SK-N-DZ (cell line): ENCODE measurements around the gene GPT2.
"Not testable (repeated sequence)": the region's sequence is repeated elsewhere in the genome, so short reads cannot be mapped to it uniquely, and the experiment has no call there.

Experiments
- DNase-seq: peaks from one replicate; pipeline ENCODE4 v3.0.0-alpha.2; 2015; ENCODE audit warnings: low spot score

GPT2 gene

DNA sequence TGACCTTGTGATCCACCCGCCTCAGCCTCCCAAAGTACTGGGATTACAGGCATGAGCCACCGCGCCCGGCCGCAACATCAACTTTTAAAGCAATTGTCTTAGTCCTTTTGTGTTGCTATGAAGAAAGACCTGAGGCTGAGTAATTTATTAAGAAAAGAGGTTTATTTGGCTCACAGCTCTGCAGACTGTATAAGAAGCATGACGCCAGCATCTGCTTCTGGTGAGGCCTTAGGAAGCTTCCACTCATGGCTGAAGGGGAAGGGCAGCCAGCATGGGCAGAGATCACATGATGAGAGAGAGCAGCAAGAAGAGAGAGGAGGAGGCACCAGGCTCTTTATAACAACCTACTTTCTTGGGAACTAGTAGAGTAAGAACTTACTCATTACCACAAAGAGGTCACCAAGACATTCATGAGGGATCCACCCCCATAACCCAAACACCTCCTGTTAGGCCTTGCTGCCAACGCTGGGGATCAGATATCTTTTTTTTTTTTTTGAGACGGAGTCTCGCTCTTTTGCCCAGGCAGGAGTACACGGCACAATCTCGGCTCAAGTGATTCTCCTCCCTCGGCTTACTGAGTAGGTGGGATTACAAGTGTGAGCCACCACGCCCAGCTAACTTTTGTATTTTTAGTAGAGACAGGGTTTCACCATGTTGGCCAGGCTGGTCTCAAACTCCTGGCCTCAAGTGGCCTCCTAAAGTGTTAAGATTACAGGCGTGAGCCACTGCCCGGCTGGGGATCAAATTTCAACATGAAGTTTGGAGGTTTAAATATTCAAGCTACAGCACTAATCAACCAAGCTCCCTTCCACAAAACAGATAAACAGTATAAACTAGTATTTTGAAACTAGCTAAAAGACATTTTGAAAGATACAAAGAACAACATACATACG is 21.4 kb upstream of the GPT2 start:
- DNase-seq, result no peak

DNA sequence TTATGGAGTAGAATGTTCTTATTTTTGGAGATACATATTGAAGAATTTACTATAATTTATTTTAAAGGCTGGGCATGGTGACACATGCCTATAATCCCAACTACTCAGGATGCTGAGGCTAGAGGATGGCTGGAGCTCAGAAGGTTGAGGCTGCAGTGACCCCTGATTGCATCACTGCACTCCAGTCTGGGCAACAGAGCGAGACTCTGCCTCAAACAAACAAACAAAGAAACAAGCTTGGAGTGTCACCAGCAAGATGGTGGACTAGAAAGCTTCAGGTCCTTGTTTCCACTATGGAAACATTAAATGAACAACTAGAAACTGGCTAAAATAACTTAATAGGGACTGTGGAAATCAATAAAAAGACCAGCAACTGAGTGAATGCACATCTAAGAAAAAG is 17.9 kb upstream of the GPT2 start:
- no peak for DNase-seq

DNA sequence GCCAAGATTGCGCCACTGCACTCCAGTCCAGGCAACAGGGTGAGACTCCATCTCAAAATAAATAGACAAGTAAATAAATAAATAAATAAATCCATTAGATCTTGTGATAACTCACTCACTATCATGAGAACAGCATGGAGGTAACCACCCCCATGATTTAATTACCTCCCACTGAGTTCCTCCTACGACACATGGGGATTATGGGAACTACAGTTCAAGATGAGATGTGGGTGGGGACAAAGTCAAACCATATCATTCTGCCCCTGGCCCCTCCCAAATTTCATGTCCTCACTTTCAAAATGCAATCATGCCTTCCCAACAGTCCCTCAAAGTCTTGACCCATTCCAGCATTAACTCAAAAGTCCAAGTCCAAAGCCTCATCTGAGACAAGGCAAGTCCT is 16.7 kb upstream of the GPT2 start:
- not testable (repeated sequence) for DNase-seq

DNA sequence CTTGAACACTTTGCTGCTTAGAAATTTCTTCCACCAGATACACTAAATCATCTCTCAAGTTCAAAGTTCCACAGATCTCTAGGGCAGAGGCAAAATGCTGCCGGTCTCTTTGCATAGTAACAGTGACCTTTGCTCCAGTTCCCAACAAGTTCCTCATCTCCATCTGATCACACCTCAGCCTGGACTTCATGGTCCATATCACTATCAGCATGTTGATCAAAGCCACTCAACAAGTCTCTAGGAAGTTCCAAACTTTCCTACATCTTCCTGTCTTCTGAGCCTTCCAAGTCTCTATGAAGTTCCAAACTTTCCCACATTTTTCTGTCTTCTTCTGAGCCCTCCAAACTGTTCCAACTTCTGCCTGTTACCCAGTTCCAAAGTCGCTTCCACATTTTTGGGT is 15.3 kb upstream of the GPT2 start:
- DNase-seq, result not testable (repeated sequence)

DNA sequence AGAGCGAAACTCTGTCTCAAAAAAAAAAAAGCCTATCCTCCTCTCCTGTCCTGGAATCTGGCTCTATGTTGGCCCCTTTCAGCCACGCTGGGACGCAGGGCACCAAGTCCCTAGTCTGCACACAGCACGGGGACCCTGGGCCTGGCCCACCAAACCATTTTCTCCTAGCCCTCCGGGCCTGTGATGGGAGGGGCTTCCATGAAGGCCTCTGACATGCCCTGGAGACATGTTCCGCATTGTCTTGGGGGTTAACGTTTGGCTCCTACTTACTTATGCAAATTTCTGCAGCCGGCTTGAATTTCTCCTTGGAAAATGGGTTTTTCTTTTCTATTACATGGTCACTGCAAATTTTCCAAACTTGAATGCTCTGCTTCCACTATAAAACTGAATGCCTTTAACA is 12.6 kb upstream of the GPT2 start:
- no peak for DNase-seq

DNA sequence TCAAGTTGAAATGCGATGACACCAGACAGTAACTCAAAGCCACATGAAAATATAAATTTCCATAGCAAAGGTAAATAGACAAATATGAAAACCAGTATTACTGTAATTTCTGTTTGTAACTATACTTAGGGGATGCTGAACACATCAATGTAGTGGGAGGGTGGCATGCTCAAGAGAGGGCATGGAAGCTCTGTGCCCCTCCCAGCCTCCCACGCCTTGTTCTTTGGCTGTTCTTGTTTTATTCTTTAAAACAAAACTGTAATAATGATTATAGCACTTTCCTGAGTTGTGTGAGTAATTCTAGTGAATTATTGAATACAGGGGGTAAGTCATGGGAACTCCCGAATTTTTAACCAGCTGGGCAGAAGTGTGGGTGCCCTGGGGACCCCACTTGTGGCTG is 11.0 kb upstream of the GPT2 start:
- DNase-seq, result no peak

DNA sequence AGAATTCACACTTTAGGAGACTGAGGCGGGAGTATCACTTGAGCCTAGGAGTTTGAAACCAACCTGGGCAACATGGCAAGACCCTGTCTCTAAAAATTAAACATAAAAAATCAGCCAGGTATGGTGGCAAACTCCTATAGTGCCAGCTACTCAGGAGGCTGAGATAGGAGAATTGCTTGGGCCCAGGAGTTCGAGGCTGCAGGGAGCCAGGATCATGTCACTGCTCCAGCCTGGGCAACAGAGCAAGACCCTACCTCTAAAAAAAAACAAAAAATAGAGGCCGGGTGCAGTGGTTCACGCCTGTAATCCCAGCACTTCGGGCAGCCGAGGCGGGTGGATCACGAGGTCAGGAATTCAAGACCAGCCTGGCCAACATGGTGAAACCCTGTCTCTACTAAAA is 8.9 kb upstream of the GPT2 start:
- DNase-seq, result no peak

DNA sequence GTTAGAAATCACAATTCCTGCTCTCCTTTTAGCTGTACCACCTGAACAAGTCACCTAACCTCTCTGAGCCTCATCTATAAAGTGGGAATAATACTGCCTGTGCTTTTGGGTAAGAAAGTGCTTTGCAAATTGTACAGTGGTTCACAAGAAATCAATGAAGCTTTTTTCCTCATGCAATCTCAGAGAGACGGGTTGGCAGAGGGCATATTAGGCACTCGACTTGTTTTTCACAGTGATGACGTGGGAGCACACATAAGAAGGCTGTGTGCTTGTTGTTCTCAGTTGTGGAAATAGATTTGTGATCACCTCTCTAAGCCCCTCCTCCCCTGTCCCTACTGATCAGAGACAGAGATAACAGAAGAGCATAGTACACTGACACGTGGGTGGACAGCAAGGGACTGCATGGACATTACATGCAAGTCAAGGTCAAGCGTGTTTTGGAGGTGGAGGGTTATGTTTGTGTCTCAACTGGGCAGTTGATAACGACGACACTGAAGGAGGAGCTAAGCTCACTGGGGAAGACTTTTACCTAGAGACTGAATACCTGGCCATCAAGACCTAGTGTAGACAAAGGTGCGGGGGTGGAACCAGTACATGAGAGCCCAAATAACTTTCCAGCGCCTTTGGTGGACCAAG is 1.7 kb upstream of the GPT2 start:
- DNase-seq, result no peak

DNA sequence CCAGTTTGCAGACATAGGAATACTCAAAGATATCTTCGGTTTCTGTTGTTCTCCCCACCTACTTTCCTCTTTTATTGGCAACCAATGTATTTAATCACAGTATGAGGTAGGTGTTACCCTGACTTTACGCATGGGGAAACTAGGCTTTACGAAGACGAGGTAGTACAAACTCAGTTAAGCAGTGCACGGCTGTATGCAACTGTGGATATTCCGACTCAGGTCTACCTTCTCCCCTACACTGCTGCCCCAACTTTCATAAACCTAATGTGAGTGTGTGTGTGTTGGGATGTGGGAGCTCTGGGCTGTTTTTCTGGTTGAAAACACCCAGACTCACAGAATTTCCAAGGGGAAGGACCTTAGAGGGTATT is 1.2 kb upstream of the GPT2 start:
- no peak for DNase-seq

DNA sequence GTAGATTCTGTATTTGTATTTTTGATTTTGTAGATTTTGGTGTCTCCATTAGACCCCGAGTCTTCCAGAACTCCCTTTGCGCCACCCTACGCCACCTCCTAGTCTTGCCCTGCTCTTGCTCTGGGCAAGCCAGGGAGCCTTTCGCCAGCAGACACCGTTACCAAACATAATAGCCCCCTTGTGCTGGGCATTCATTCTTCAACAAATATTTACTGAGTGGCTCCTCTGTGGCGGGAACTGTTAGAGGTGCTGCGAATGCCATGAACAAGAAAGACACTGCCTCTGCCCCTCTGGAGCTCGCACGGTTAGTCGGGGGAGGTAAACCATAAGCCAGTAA is 841 bp upstream of the GPT2 start:
- no peak for DNase-seq

DNA sequence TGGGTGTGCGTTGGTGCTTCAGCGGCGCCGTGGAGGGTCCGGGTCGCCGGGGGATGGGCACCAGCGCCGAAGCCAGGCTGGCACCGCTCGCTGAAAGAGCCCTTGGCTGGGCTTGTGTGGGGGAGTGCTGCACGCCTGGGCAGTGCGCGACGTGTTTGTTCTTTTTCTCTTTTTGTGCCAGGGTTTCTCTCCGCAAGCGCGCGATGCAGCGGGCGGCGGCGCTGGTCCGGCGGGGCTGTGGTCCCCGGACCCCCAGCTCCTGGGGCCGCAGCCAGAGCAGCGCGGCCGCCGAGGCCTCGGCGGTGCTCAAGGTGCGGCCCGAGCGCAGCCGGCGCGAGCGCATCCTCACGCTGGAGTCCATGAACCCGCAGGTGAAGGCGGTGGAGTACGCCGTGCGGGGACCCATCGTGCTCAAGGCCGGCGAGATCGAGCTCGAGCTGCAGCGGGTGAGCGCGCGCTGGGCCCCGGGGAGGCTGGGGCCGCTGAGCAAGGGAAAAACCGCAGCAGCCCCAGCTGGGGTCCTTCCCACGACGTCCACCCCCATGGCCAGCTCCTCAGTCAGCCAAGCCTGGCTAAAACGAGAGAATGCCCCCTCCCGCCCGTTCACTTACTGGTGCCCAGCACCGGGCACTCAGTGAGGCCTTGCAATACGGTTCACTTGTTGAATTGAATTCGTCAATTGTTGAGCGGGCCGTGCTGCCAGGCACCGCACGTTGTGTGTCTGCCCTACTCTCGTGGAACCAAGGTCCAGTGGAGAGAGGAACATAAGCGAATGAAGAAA is 541 bp downstream of the GPT2 start:
- DNase-seq, result no peak

DNA sequence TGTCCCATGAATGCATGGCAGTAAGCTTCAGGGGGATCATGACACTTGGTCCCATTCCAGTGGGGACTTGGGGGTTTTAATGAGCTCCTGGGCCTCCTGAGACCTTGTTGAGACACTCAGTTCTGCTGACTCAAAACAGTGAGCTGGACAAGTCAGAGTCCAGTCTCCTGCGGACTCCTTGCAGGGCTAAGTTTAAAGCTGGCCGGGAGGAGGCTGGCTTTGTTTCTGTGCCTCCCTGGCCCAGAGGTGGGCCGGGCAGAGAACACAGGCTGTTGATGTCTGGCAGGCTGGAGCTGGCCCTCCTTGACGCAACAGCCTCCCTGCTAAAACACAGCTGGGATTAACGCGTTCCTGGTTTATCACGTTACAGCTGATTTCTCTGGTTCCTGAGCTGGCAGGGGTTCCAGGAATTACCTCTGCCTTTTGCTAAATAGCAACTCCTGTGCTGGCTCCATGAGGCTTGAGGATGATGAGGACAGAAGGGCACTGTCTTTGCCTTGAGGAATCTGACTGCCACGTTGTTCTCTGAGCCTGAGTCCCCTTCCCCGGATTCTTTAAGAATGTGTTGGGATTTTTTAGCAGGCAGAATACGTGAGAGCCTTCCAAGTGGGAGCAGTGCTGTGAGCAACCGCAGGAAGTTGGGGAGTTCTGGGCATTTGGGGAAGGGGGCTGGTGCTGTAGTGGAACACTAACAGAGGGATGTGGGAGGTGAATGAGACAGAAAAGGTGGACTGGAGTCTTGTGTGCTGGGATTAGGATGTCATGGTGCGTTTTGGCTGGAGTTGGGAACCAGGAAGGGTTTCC is 2.0 kb downstream of the GPT2 start:
- no peak for DNase-seq

DNA sequence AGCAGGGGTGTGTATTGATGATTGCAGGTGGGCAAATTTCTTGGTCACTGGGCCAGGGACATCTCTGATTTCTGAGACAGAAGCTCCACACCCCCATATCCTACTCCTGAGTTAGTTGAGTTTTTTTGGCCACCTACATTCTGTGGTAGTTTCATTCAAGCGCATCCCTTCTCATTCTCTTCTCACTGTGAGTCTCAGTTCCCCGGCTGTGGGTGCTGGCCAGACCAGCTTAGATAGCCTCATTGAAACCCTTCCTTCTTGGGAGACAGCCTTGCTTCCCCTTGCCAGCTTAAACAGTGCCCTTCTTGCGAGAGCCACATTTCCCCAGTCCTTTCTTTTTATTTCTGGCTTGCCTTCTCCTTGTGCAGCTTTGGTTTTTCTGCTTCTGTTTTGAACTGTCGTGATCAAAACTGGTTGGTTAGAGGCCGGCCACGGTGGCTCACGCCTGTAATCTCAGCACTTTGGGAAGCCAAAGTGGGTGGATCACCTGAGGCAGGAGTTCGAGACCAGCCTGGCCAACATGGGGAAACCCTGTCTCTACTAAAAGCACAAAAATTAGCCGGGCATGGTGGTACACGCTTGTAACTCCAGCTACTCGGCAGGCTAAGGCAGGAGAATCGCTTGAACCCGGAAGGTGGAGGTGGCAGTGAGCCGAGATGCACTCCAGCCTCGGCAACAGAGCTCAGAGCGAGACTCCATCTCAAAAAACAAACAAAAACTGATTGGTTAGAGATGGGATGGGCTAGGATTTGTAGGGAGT is 2.8 kb downstream of the GPT2 start:
- DNase-seq, result no peak

DNA sequence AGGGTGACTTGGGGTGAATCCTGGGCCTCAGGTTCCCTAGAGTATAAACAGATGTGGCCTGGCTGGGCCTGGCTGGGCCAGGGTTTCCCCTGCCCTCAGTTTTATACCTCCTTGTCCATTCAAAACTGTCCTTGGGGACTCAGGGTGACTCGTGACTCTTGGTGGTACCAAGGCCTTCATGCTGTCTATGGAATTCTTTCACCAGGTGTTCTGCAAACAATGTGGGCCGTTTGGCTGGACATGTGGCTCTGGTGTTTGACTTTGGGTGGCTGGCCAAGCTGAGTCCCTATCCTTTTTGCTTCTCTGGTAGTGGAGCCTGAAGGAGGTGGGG is 3.3 kb downstream of the GPT2 start:
- DNase-seq, result no peak

DNA sequence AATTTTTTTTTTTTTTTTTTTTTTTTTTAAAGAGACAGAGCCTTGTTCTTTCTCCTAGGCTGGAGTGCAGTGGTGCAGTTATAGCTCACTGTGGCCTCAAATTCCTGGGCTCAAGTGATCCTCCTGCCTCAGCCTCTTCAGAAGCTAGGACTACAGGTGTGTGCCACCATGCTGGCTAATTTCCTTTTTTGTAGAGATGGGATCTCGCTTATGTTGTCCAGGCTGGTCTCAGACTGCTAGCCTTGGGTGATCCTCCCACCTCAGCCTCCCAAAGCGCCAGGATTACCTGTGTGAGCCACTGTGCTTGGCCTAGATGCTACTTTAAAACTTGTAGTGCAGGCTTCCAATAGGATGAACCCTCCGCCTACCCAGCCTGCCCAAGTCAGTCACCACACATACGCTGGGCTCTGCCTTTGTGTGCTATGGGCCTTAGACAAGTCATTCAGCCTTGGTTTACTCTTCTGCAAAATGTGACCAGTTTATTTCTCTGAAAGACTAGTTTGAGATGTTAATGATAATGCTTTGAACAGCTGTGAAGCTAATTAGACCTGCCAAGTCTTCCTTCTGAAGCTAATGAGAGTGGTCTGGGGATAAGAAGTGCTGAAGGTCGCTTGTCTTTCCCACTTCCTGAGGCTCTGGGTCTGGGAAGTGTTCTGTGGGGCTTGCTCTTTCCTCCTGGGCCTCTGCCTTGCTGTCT is 5.2 kb downstream of the GPT2 start:
- DNase-seq, result no peak

DNA sequence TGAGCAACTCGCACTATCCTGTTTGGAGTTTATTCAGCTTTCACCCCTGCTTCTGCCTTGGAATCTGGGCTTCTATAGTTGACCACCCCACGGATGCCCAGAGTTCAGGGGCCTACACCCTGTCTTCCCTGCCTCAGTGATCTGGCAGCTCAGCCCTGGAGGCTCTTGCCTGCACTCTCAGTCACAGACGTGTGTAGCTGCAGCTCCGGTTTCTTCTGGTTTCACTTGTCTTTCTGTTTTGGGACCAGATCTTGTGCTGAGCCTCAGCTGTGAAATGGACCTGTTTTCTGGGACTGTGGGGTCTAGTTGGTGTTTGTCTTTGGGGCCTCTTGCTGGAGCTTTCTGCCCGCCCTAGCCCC is 5.8 kb downstream of the GPT2 start:
- DNase-seq, result no peak

DNA sequence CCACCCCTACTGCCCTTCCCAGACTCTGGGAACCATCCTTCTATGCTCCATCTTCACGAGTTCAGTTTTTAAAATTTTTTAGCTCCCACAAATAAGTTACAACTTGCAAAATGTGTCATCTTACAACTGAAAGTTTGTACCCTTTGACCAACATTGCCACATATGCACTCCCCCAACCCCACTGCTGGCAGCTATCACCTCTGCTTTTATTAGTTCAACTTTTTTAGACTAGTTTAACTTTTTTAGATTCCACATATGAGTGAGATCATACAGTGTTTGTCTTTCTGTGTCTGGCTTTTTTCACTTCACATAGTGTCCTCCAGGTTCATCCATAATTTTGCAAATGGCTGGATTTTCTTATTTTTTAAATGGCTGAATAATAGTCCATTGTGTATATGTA is 7.7 kb downstream of the GPT2 start:
- no peak for DNase-seq

DNA sequence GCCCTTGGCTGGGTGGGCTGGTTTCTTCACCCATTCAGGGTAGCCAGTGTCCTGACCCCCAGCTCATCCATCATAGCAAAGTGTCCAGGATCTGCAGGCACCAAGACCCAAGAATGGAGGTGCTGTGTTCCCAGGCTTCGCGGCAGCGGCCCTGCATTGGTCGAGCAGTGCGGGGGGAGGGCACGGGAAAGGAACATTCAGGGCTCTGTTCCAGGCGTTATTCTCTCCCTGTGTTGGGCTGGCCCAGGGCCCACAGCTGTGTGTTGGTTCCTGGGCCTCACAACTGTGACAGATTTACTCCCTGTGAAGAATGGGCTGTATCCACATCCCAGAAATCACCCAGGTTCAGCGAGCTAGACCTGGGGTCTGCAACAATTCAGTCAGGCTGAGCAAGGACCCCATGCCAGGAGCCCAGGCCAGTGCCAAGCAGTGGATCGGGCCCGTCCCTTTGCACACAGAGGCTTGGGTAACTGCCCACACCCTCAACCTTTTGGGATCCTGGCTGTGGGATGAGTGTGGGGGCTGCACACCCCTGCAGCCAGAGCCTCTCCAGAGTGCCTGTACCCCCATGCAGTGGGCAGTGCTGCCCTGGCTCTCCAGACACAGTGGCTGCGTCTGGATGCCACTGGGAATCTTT is 10.0 kb downstream of the GPT2 start:
- no peak for DNase-seq

DNA sequence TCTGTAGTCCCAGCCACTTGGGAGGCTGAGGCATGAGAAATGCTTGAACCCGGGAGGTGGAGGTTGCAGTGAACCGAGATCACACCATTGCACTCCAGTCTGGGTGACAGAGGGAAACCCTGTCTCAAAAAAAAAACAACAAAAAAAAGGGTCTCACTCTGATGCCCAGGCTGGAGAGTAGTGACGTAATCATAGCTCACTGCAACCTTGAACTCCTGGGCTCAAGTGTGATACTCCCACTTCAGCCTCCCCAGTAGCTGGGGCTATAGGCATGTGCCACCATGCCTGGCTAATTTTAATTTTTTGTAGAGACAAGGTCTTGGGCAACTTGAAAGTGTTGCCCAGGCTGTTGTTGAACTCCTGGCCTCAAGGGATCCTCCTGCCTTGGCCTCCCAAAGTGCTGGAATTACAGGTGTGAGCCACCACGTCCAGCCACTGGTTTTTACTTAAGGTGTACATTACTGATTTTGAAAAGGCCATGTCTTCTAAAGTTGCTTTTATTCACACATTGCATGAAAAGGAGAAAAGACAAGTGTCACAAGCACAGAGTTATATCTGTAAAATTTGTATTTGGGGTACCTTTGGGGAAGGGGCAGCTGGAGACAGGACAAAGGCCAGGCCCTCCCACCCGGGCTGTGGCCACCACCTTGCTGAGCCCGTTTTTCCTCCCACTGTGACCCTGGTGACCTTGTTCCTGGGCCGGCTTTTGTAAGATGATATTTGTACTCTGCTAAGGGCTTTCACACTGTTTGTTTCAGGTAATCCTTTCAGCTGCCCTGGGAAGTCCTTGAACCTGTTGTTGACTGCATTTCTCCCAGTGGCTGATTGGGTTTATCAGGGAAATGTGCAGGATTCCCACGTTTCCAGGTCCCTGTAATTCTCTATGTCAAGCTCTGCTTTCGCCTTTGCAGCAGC is 11.5 kb downstream of the GPT2 start:
- no peak for DNase-seq
